HG02763 (cell line): ENCODE results near the gene PAK2.
"Not testable (repeated sequence)": the region's sequence is repeated elsewhere in the genome, so short reads cannot be mapped to it uniquely, and the experiment has no call there.

Experiments
- ATAC-seq: cut with Tn5 transposase; IDR thresholded peaks from one replicate; pipeline ENCODE4 v1.9.1; 2021; ENCODE audit warnings: mild to moderate bottlenecking, moderate library complexity; ENCODE audit not compliant: unreplicated experiment

PAK2 gene

DNA sequence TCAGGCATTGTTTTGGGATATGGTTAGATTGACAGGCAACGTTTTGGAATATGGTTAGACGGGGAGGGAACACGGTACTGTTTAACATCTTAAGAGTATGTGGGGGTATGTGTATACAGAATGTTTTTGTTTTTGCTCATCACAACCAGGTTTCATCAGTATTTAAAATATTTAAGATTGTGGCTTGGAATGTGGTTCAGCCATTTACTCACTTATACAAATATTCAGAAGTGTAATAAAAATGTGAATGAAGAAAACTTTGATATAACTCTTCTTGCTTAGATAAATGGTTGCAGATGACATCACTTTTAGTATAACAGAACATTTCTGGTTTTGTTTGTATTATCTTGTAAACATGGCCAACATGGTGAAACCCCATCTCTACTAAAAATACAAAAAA, 3.9 kb upstream of the PAK2 start:
- no peak for ATAC-seq

- ATAC-seq = no peak
These were observed 2.8 kb upstream of the PAK2 start for GRCh38 chr3:196736670-196737374.

- ATAC-seq = no peak
These were observed 2.0 kb upstream of the PAK2 start for GRCh38 chr3:196737655-196738054.

GRCh38 chr3:196740481-196741248, 1.0 kb downstream of the PAK2 start:
- no peak for ATAC-seq

- no peak for ATAC-seq
These were observed 1.7 kb downstream of the PAK2 start for GRCh38 chr3:196741249-196741889.

- not testable (repeated sequence) for ATAC-seq
These were observed 3.9 kb downstream of the PAK2 start for GRCh38 chr3:196743569-196743968.

DNA sequence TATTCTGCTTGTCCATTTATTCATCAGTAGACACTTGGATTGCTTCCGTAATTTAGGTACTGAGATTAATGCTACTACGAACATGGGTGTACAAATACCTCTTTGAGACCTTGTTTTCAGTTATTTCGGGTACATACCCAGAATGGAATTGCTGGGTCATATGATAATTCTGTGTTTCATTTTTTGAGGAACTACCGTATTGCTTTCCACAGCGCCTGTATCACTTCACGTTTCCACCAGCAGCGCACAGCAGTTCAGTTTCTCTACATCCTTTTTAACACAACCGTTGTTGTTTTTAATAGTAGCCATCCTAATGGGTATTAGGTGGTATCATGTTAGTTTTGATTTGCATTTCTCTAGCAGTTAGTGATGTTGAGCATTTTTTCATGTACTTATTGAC, 9.5 kb downstream of the PAK2 start:
- ATAC-seq = no peak

- ATAC-seq = no peak
These were observed 13.5 kb downstream of the PAK2 start for GRCh38 chr3:196753201-196753600.

DNA sequence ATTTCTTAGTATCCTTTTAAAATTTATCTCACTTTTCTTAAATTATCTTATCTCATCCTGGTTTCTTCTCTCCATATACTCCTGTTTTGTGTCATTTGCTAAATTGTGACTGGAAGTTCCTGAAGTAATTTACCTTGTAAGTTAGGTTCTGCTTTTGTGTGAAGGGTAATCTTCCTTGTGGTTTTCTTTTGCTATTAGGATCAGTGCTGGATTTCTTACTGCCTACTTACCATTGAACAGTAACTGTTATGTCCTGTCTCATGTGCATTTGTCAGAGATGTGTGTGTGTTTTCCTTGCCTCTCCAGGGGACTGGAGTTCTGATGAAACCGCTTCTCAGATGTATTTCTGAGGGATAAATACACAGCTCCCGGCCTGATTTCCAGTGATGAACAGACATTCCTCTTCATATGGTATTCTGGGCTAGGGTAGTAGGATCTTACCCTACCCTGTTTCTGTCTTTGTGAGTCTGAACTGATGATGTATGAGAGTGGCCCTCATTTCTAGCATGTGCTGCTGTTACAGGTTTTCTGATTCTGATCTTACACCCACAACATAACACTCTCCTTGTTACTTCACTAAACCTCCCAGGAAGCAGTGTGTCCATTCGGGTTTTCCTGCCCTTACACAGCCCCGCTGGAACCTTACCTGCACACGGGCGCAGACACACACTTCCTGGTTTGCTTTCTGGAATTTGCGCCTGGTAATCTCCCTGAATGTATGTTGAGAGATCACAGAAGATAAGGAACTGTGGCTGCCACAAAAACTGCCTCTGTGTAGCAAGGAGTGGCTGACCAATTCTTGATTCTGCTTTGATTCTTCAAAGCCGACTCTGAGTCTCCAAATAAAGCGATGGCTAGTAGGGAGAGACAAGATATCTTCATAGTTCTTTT, 14.7 kb downstream of the PAK2 start:
- ATAC-seq = no peak

GRCh38 chr3:196756732-196757131, 17.1 kb downstream of the PAK2 start:
- ATAC-seq = no peak

DNA sequence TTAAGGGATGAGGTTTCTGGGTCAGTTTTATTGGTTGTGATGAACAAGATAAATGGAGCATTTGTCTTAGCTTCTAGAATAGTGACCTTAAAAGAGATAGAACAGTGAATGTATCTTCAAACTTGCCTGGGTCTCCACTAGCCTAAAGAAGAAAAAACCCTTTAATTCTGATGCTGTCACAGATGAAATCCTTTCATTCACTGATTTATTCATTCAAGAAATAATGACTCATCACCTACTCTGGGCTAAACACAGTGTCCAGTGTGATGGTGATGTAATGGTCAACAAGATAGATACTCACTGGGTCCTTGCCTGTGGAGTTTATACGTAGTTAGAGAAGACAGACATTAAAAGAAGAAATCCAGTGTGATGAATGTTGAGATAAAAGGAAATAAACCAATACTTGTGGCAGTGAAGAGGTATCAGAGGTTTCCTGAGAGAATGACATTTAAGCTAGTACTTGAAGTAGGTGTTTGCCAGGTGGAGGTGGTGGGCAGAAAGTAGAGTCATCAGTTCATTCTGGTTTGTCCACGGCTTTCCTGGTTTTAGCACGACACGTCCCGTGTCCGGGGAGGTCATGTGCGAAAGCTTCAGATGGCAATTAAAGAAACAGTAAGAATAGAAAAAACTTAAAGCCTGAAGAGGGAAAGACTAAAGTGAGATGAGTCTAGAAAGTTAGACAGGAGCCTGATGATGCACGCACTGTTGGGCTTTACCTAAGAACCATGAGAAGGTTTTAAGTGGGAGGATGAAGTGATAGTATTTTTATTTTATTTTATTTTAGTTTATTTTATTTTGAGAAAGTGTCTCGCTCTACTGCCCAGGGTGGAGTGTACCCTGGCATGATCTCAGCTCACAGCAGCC, 18.5 kb downstream of the PAK2 start:
- no peak for ATAC-seq

- no peak for ATAC-seq
These were observed 23.5 kb downstream of the PAK2 start for GRCh38 chr3:196763179-196763578.

- ATAC-seq = no peak
These were observed 25.8 kb downstream of the PAK2 start for GRCh38 chr3:196765454-196765853.

DNA sequence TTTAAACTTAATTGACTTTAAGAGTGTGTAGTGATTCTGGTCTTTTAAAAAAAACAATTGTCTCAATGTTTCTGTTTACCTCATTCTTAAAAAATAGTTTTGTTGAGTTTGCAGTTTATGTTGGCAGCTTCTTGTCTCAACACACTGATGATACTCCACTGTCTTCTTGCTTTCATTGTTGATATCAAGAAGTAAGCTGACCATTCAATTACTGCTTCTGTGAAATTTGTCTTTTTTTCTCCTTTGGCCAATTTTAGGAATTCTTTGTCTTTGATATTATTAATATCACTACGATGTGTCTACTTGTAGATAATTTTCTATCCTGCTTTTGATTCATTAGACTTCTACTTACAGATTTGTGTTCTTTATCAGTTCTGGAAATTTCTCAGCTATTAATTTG, 31.4 kb downstream of the PAK2 start:
- ATAC-seq = no peak

DNA sequence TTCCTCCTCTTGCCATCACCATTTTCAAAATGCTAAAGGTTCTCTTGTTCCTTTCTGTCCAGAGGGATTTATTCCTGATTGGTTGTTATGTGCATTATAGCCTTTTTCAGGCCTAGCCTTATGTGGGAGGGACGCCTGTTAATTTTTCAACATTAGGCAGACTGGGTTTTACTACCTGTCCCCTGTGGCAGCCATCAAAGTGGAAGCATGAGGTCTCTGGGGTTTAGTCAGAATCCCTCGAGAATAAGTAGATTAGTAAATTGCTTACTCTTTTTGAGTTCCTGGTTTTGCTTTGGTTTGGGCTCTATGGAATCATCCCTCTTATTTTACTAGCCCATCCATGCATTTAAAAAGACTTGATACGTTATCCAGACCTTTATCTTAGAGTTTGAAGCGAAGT, 32.4 kb downstream of the PAK2 start:
- ATAC-seq = no peak

DNA sequence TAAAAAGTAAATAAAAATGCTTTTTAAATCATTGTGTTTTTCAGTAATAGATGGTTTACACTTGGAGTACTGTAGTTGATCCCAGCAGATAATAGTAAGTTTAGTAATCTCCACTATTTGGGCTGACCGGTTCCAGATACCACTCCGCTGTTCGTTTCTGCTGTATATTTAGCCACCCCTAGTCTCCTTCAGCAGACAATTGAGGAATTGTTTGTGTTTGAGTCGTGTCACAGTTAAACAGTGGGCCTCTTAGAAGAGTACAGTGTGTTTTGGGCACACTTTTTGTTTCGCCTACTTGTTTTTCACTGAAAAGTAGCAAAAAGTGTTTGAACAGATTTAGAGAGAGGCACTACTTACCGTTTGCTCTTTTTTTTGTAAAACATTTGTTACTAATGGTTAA, 33.2 kb downstream of the PAK2 start:
- no peak for ATAC-seq

DNA sequence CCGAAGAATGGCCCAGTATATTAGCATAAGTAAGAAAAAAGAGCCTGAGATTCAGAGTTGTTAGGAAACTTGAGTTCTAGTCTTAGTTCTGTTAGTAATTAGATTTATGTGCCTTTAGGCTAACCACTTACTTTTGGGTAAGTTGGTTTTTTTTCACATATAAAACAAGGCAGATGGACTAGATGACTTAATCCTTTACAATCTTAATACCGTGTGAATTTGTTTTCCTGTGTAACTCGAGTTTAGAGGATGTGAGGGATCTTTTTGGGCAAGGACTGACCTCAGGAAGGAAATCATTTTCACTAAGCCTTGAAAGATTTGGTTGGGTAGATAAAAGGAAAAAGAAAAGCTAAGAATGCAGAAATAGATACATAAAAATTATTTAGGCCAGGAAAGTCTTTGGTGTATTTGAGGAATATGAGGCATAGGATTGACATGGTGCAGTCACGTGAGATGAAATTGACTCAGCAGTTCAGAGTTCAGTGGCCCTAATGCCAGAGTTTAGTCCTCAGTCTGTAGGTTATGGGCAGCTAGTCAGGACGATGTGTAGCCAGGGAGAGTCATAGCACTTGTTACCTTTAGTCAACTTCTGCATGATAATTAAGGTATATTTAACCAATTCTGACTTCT, 34.6 kb downstream of the PAK2 start:
- no peak for ATAC-seq

DNA sequence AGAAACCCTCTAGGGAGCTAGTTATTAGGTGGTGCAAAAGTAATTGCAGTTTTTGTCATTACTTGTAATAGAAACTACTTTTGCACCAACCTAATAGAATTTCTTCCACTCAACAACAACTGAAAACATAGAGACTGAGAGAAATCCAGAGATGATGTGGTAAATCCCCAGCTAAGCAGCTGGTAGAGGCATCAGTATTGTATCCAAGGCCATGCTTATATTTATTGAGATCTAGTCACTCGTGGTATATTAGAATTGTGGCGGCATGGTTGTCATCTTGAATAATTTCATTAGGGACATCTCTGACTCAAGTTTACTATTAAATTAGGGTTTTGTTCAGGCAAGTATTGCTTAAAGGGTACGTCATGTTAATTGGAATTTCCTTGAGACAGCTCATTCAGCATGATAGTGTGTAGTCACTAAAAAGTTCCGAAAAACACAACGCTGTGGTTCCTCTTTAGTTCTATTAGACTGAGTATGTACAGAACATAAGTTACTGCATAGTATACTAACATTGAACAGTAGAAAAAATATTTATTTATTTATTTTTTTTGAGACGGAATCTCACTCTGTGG, 35.3 kb downstream of the PAK2 start:
- ATAC-seq = no peak

GRCh38 chr3:196775938-196776337, 36.3 kb downstream of the PAK2 start:
- ATAC-seq = no peak
